ENCODE data around the gene DAB1.
"Not testable (repeated sequence)": the region's sequence is repeated elsewhere in the genome, so short reads cannot be mapped to it uniquely, and the experiment has no call there.

The DAB1 gene

DNA sequence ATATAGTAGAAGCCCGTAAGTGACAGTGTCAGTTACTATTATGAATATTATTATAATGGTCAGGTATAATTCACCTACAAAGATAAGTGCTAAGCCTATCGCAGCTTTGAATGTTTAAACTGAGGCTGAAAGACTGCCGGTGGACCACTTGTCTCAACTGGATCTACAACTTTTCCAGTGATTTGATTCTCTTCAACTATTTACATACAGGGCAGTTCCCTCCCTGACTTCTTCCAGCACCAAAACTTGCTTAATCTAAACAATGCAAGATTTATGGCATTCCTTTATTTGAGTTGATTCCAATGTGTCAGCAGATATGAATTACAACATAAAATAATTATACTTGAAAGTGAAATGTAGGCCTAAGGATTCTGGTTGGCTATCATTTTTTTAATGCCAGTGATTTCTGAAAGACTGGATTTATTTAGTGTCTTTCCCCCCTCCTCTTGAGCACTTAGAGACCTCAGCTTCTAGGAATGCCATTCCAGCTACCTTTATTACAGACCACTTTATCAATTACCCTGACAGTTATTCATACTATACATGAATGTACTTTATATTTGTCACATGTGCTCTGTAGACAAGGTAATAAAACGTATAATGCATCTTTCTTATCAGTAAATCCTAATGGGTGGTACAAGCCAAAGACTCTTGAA, 304.8 kb downstream of the DAB1 start:
- no peak for DNase-seq (ENCODE audit: low read depth)

DNA sequence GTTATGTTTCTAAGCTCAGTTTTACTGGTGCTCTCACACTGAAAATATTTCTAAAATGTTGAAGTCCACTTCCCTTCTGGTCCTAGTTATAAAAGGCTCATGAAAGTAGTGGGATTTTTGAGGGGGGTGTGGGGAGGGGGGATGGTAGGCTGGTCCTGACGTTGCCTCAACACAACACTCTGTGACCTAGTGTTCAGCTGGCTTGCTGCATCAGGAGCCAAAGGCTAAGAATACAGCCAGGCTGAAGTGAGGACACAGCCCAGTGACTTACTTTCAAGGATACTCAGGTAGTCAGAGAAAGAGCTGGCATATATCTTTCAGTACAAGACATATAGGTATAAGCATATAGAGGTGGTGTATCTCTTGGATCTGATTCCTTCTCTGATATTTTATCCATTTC, 306.1 kb downstream of the DAB1 start:
- DNase-seq (ENCODE audit: low read depth) = no peak

DNA sequence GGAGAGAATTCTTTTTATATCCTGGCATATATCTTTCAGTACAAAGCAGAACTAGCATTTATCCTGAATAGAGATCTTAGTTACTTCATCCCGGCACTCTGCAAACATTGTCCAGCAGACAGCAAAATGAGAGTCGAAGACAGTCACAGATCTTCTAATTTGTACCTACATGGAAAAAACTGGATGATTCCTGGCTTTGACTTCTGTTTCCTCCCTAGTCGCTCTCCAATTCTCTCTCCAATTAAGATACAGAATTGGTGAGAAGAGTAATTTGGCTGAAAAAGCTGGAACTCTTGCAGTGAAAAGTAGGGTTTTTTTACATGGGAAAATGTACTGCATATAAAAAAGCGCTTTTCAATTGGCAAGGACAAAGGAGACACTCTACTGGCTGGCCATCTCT, 307.0 kb downstream of the DAB1 start:
- no peak for DNase-seq (ENCODE audit: low read depth)

DNA sequence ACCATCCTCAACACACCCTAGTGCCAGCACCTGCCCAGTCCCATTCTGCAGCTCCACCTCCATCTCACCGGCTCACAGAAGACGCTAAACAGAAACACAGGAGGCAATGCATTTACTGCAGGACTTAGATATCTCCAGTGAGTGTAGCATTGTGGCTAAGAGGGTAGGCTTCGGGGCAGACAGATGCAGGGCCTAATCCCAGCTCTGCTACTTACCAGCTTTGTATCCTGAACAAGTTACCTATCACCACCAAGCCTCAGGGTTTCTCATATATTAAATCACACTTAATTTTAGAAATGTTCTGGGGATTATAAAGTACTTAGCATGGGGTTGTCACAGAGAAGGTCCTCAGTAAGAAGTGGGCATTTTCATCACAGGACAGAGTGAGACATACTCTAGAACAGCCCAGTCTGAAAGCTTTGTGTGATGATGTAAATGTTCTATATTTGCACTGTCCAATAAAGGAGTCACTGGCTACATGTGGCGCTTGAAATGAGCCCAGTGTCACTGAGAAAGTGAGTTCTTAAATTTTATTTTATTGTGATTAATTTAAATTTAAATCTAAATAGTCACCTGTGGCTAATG, 308.7 kb downstream of the DAB1 start:
- DNase-seq (ENCODE audit: low read depth) = no peak

DNA sequence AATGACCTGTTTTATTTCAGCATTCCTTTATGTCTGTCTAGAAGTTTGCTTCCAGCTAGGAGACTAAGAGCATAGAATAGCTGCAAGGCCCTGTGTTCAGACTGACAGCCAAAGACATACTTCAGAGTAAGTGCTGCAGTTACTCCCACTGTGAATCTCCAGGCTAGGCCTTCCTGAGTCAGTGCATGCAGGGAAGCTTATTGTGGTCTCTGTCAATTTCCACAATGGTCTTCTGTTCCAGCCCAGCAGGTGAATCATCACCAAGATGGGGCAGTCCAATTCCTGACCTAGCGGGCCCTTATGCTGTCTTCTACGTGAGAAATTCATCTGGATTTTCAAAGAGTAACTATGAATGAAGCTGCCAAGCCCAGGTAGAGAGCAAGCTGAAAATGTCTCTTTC, 311.7 kb downstream of the DAB1 start:
- DNase-seq (ENCODE audit: low read depth) = no peak

DNA sequence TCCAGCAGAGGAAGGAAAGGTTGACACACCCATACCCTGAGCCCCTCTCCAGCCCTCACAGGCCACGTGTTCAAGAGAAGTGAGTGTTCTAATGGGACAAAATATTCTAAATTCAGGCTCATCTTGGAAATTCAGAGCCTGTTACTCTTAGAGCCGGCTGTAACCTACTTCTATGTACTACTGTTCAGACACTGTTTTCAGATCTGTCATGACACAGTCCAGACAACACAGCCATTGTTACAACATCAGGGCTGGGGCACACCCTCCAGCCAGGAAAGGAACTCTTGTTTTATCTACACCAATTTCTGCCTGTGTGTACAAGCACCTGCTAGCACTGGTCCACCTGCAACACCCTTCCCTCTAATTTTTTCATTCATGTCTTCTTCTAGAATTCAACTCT, 312.7 kb downstream of the DAB1 start:
- DNase-seq (ENCODE audit: low read depth) = no peak

DNA sequence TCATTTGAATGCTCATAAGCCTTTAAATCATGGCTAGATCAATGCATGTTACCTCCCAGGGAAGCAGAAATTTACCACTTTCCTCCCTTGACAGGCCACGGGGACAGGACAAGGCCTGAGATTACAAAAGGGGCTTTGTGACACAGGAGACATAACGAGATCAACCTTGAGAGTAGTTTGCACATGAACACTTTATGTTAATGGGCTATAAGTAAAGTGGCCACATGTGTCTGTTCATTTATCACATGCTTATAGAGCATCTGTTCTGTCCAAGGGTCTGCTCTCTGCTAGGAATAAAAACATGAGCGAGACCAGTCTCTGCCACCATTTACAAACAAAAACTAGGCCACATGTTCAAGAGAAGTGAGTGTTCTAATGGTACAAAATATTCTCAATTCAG, 314.0 kb downstream of the DAB1 start:
- DNase-seq (ENCODE audit: low read depth) = no peak

DNA sequence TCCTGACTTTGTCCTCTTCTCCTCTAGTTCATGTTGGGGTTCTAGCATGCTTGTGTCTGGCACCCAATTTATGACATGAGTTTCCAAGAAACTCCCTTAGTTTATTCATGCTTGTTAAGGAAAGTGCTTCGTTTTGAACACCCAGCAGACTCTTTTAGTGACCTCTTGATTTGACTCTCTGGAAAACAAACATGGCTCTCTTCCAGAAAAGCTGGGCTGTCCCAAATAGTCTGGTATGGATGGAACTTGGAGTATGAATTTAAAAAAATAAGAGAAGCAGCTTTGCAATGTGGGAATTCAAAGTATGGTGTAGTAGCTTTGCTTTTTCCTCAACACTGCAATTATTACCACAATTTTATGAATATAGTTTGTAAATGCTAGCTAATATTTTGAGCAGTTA, 314.6 kb downstream of the DAB1 start:
- DNase-seq (ENCODE audit: low read depth) = no peak

DNA sequence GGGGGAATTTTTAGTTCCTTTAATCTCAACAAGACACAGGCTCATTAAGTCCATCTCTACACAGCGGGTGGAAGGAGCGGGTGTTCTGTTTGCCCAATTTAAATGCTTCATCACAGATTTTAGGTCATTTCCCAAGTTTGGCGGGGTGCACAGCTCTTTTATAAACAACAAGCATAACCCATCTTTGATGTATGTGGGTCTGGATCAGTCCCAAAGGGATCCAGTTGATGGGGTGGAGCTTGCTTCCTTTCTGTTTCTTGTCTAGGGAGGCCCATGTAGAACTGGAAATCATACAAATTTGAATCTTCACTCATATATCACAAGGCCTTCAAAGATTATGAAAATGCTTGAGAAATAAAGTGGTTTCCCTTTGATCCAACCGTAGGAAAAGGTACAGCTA, 317.6 kb downstream of the DAB1 start:
- DNase-seq (ENCODE audit: low read depth) = no peak

DNA sequence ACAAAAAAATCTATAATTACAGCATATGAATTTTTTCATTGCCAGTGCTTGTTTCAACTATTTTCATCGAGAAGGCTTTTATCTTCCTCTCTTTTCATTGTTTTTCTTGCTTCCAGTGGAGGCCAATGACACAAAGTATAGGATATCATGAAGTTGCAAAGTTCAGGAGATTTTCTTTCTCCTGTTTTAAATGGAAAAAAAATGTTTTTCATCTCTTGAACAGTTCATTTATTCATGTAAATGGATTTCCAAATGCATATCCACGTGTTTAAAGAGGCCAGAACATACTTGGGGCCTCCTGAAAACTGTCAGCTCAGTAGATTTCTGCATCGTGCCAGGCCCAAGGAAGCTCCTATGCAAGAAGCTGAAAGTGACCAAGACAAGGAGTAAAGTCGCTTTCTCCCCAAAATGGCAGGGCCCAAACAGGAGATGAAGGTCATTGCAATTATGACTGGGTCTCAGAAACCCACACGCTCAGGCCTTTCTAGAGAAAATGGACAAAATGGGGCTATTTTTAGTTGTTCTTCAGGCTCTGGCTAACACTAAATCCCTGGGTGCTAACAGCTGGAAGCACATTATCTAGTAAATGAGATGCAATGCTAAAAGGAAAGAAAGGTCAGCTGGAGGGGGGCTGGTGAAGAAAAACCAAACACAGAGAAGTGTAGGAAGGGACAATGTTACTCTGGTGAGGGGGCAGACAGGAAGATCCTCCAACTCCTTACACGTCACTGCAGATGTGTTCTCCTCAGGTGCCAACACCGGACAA, 321.1 kb downstream of the DAB1 start:
- DNase-seq (ENCODE audit: low read depth) = no peak

DNA sequence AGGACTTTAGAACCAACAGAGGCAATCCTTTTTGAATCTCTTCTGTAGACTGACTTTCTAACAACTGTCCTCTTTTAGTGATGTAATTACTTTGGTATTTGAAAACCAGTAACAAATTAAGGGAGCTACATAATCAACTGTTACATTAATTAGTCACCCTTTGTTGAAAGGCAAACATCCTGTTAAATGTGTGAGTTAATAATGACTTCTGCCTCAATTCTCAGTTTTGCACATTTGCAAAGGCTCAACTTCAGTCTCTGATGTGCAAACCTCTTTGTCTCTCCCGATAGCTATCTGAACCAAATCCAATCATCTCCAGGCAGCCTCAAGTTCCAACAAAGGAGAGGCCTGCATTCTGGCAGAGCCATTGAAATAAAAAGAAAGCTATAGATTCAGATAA, 322.7 kb downstream of the DAB1 start:
- no peak for DNase-seq (ENCODE audit: low read depth)

DNA sequence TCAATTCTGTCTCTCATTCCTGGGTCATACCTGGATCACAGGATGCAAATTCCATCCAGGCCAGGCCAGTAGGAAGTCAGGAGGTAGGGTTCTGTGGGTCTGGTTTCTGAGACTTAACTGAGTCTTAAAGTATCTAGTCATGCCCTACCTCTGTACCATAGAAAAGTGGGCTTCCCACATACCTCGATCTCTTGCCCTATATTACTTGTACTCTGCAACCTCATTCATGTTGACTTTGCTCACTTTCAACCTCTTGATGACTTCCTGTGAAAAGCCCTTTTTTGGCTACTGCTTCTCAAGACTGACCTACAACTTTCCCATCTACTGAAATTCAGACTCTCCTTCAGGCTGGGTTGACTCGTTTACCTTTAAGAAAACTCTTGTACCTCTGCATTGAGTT, 329.1 kb downstream of the DAB1 start:
- DNase-seq (ENCODE audit: low read depth) = no peak

DNA sequence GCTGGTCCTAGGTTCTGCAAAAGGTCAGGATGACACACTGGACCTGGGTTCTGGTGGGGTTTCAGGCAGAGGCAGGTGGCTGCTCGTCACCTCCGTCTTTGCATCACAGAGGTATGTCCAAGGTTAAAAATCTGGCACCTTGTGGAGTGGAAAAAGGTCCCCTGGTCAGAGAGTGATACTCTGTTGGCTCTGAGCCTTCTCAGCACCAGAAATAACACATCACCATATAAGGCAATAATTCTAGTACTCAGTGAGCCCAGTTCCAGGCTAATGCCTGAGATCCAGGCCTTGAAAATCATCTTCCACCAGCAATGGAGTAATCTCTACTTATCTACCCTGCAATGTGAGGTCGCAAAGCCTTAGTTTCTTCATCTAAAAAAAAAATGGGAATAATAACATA, 330.7 kb downstream of the DAB1 start:
- no peak for DNase-seq (ENCODE audit: low read depth)

DNA sequence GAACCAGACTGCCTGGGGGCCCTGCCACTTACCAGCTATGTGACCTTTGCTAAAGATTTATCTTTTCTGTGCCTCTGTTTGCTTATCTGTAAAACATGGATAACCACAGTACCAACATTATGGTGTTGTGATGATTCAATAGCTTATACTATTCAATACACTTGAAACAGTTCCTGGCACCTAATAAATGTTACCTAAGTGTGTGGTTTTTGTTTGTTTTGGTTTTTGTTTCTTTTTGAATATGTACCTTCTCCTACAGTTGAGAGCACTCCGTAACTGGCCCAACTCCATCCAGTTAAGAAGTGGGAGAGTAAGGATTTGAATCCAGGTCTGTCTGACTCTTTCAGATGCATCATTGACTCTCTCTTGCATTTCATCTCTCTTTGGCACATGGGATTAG, 332.2 kb downstream of the DAB1 start:
- no peak for DNase-seq (ENCODE audit: low read depth)

DNA sequence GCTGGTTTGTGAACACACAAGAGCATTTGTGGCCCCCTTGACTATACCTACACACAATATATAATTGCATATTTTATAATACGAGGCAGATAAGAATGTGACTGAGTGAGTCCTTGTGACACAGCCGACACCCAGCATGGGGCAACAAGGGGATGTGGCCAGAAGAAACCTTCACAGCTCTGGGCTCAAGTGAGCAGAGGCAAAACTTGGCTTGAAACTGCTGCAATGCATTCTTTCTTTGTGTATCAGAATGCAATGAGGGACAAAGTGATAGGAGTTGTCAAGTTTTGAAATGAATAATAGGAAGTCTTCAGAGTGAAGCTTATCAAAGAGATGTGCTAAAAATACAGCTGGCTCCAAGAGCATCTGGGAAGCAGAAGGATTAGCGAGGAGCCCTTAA, 334.0 kb downstream of the DAB1 start:
- DNase-seq (ENCODE audit: low read depth) = no peak

DNA sequence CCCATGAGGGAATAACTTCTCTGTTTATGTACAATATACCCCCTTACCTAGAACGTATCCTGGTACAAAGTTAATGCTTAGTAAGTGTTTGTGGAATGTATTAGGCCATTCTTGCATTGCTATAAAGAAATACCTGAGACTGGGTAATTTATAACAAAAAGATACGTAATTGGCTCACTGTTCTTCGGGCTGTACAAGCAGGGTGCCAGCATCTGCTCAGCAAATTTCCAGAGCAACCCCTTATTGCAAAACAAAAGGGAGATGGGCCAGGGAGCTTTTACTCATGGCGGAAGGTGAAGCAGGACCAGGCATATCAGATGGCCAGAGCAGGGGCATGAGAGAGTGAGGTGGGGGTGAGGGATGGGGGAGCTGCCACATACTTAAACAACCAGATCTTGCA, 334.6 kb downstream of the DAB1 start:
- no peak for DNase-seq (ENCODE audit: low read depth)

DNA sequence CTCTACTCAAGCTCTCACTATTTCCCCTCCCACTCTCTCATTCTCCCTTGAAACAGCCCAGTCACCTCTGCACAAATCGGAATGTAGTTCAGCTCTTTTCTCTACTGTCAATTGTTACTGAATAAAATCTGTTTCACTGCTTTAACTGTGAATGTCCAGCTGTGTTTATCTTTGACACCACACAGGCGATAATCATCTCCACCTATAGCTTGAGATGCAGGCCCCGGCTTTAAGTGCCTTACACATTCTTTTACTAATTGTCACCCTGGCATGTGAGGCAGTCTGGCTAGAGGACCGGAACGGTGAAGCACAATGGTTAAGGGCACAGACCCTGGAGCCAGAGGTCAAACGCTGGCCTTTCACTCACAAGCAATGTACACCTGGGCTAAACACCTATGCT, 335.2 kb downstream of the DAB1 start:
- no peak for DNase-seq (ENCODE audit: low read depth)

DNA sequence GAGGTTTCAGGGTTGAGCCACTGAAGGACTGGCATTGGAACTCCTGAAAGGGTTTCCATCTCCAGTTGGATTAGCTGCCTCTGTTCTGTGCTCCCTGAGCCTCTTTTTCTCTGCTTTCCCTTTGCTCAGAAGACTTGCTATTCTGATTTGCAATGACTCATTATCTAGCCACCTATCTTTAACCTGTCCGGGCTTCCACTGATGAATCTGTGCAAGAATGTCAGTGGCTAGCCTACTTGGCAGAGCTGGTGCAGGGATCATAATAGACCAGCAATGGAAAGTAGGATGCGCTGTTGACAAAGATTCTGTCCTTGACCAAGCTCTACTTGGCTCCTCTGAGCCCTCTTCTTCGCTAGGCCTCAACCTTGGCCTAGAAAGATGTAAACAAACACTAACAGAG, 336.2 kb downstream of the DAB1 start:
- DNase-seq (ENCODE audit: low read depth) = not testable (repeated sequence)

DNA sequence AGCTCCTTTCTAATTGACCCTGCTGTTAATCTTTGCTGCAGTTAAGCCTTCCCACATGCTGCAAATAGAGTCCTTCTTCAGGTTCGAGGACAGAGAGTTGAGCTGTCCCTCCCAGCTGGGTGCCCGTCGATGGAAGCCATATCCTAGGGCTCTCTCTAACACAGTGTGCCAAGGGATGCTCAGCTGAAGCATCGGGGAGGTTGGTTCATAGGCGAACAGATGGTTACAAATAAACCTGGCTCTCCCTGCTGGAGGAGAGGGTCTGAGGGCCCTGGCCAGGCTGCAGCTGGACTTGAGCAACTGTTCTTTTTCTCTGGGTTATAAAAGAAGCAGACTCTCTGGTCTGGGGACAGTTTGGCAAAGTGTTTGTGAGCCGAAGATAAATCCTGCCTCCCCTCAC, 337.7 kb downstream of the DAB1 start:
- DNase-seq (ENCODE audit: low read depth) = no peak

DNA sequence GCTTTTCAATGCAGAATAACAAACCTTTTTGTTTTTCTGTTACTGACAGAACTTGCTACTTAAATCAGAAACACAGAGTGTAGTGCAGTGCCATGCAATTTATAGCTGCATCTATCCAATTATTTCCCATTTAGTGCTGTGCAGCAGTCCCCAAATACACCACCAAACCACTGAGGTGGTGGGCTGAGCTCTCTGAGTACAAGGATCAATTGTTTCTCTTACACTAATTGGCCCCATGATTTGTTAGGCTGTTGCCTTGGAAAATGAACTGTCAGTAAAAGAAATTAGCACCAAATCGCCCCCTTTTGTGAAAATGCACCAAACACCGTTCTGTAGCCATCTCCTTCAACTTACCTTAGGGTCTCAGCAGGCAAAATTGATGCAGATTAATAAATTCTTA, 339.2 kb downstream of the DAB1 start:
- no peak for DNase-seq (ENCODE audit: low read depth)

DNA sequence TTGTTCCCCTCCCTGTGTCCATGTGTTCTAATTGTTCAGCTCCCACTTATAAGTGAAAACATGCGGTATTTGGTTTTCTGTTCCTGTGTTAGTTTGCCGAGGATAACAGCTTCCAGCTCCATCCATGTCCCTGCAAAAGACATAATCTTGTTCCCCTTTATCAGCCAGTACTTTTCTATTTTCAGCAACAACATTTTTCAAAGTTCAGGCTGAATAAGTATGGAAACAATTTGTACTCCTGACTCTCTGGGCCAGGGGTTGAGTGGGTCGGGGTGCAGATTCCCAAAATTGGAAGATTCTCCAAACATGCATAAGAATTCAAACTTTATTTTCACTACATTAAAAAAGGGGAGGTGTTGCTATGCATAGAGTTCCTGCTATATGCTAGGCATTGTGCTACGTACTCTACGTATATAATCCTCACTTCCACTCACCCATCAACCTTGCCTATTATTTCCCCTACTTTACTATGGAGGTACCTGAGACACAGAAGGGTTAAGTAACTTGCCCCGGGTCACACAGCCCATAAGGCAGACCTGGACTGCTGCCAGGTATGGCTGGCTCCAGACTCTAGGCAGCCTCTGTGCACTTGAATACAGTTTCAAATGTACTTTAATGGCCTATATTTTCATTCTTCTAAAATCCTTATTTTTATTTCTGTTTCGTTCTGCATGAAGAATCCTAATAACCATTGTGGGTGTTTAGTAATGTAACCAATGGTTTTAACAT, 341.0 kb downstream of the DAB1 start:
- DNase-seq (ENCODE audit: low read depth) = no peak

DNA sequence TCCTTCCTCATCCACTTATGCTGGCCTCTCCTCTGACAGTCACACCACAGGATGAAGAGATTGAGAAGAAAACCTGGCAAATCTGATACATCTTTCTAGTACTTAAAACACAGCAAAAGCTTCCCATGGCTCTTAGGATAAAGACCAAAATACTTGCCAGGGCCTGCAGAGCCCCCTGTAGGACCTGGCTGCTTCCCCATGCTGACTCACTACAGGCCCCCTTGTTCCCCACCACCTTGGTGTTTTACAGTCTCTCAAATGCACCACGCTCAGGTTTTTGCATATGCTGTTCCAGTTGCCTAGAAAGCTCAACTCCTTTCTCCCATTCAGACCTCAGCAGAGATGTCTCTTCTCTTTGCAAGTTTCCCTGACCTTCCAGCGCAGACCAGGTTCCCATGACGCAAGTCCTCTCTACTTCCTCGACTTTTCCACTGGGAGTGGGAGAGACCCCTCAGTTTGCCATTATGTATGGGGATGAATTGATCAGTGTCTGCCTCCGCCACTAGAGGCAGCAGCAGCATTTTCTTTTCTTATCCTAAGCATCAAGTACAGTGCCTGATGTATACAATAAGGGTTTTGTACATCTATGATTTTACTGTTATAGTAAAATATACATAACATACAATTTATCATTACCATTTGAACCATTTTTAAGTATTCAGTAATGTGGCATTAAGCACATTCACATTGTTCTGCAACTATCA, 344.3 kb downstream of the DAB1 start:
- no peak for DNase-seq (ENCODE audit: low read depth)

All from ELR (cell line).